Caco-2 (cell line): Measurements from ENCODE around the gene GINS2. TPM values are rescaled to one million over a fixed set of nuclear protein-coding genes. Genes with fewer than 3 reads are reported as not detected.

ENCODE experiments used
- BruUV-seq: library from RNA; stranded (reverse); fragments of 400-500 nt; replicated peaks from 2 replicates; lab custom pipeline; 2021; lab: Mats Ljungman, UMichigan
- CTCF ChIA-PET: fragments of 300-600 bp; sonication (Branson Sonifier 250); formaldehyde crosslinking; loops from one replicate; lab custom pipeline; 2022; ENCODE audit warnings: antibody characterized with exemption; lab: Charles Lee
- POLR2A ChIA-PET: fragments of 300-600 bp; sonication (Branson Sonifier 250); formaldehyde crosslinking; loops from one replicate; lab custom pipeline; 2022; ENCODE audit warnings: antibody characterized with exemption; lab: Charles Lee
- DNase-seq, 2 experiments: peaks; one replicate each; pipeline versions ENCODE4 v3.0.0 to v3.0.0-alpha.2; 2020 to 2022
- H3K27me3 ChIP-seq: replicated peaks from 2 replicates; pipeline ENCODE4 v1.6.0; 2011; ENCODE audit warnings: low read length; ENCODE audit not compliant: control insufficient read depth, insufficient read depth
- H3K36me3 ChIP-seq: 2 replicates; pipeline ENCODE4 v1.5.1; 2011; ENCODE audit warnings: low read length; ENCODE audit not compliant: control insufficient read depth, insufficient read depth
- H3K4me1 ChIP-seq: fragments of 250-450 bp; sonication (Bioruptor Pico); 2 replicates; pipeline ENCODE4 v1.5.1; 2020; ENCODE audit warnings: mild to moderate bottlenecking
- H3K4me3 ChIP-seq: 2 replicates; pipeline ENCODE4 v1.5.1; 2011; ENCODE audit warnings: low read depth, mild to moderate bottlenecking, control low read depth, low read length
- H3K9me3 ChIP-seq: fragments of 250-450 bp; sonication (Bioruptor Pico); 2 replicates; pipeline ENCODE4 v1.5.1; 2020; ENCODE audit warnings: mild to moderate bottlenecking, moderate library complexity
- H3K27ac Mint-ChIP-seq: one replicate; pipeline ENCODE4 v1.8.0; 2022; ENCODE audit warnings: mixed read lengths; ENCODE audit not compliant: unreplicated experiment
- H3K27me3 Mint-ChIP-seq: one replicate; pipeline ENCODE4 v1.8.0; 2022; ENCODE audit warnings: mixed read lengths; ENCODE audit not compliant: insufficient read depth, unreplicated experiment
- H3K36me3 Mint-ChIP-seq: one replicate; pipeline ENCODE4 v1.8.0; 2022; ENCODE audit warnings: mild to moderate bottlenecking, mixed read lengths; ENCODE audit not compliant: insufficient read depth, unreplicated experiment
- H3K4me1 Mint-ChIP-seq: one replicate; pipeline ENCODE4 v1.8.0; 2022; ENCODE audit warnings: low read depth, mixed read lengths; ENCODE audit not compliant: unreplicated experiment
- H3K4me3 Mint-ChIP-seq: one replicate; pipeline ENCODE4 v1.8.0; 2022; ENCODE audit warnings: mild to moderate bottlenecking, moderate library complexity, mixed read lengths; ENCODE audit not compliant: unreplicated experiment
- H3K9me3 Mint-ChIP-seq: one replicate; pipeline ENCODE4 v1.8.0; 2022; ENCODE audit warnings: mixed read lengths; ENCODE audit not compliant: unreplicated experiment
- CTCF ChIP-seq, 2 experiments: fragments of 200-600 bp in 1 of 2; IDR thresholded peaks; 1 replicate in 1 of 2; 2 replicates in 1 of 2; pipeline versions ENCODE4 v1.5.1 to v1.8.0; 2011 to 2022; ENCODE audit warnings: antibody characterized with exemption in 1 of 2, control low read depth in 1 of 2, inconsistent platforms in 1 of 2, low read depth in 1 of 2, low read length in 1 of 2, mild to moderate bottlenecking in 1 of 2, moderate library complexity in 1 of 2; ENCODE audit not compliant: insufficient read depth in 1 of 2, severe bottlenecking in 1 of 2, unreplicated experiment in 1 of 2
- intact Hi-C: fragments of 100-400 bp; cut with micrococcal nuclease; formaldehyde crosslinking; loops from one replicate; pipeline ENCODE4 v1.10.0; 2022; ENCODE audit not compliant: unreplicated experiment
- total RNA-seq: library from RNA; stranded (reverse); gene quantifications from 2 replicates; pipeline ENCODE4 v1.2.3, GENCODE V29; 2022

The GINS2 gene
- total RNA-seq, 1 experiment from 2014 or later: 62.9 TPM

GRCh38 chr16:85715169-85716021 is 26.6 kb upstream of the GINS2 start:
- Mint-ChIP-seq H3K4me1 (no peaks in the 10 kb centered on the region), H3K27me3 (no peaks in the 10 kb centered on the region), H3K36me3 (no peaks in the 10 kb centered on the region), H3K27ac (no peak overlapping the region), H3K9me3 (no peaks in the 10 kb centered on the region), H3K4me3 (no peak overlapping the region)
- no peak for DNase-seq
- intact Hi-C loops: no loop called here
- Histone ChIP-seq H3K36me3 (no peaks in the 10 kb centered on the region), H3K4me1 (no peaks in the 10 kb centered on the region), H3K9me3 (no peaks in the 10 kb centered on the region), H3K27me3 (no peaks in the 10 kb centered on the region), H3K4me3 (no peak overlapping the region)
- CTCF ChIA-PET: interaction anchor here (0.7 to 1.9 kb wide), 3 partner anchors 16 to 40 kb away, joined by 5 to 8 read pairs (median 7); no protein-coding TSS in a partner anchor
- BruUV-seq: no TSS peak
- TF ChIP-seq CTCF (IDR thresholded peaks at IDR 0.05; ENCODE audit: insufficient read depth in 1 of 2, low read depth in 1 of 2, low read length in 1 of 2, severe bottlenecking in 1 of 2, unreplicated experiment in 1 of 2): no peak
- POLR2A ChIA-PET: no interaction called here

GRCh38 chr16:85712801-85713200 is 24.0 kb upstream of the GINS2 start:
- Mint-ChIP-seq H3K27ac (no peak overlapping the region), H3K9me3 (no peaks in the 10 kb centered on the region), H3K4me1 (no peaks in the 10 kb centered on the region), H3K36me3 (no peaks in the 10 kb centered on the region), H3K27me3 (no peaks in the 10 kb centered on the region), H3K4me3 (no peak overlapping the region)
- Histone ChIP-seq H3K9me3 (no peaks in the 10 kb centered on the region), H3K4me3 (no peak overlapping the region), H3K4me1 (no peaks in the 10 kb centered on the region), H3K36me3 (no peaks in the 10 kb centered on the region), H3K27me3 (no peaks in the 10 kb centered on the region)
- no peak for TF ChIP-seq CTCF (IDR thresholded peaks at IDR 0.05; ENCODE audit: insufficient read depth in 1 of 2, low read depth in 1 of 2, low read length in 1 of 2, severe bottlenecking in 1 of 2, unreplicated experiment in 1 of 2)
- DNase-seq: no peak
- ChIA-PET CTCF (no interaction called here), POLR2A (no interaction called here)
- intact Hi-C loops: no loop called here
- no TSS peak for BruUV-seq

GRCh38 chr16:85711982-85712587 is 23.3 kb upstream of the GINS2 start:
- Histone ChIP-seq H3K27me3 (no peaks in the 10 kb centered on the region), H3K36me3 (no peaks in the 10 kb centered on the region), H3K4me3 (no peak overlapping the region), H3K9me3 (no peaks in the 10 kb centered on the region), H3K4me1 (no peaks in the 10 kb centered on the region)
- no peaks in the 10 kb centered on the region for H3K36me3 Mint-ChIP-seq
- no peak for DNase-seq
- no peak for TF ChIP-seq CTCF (IDR thresholded peaks at IDR 0.05; ENCODE audit: insufficient read depth in 1 of 2, low read depth in 1 of 2, low read length in 1 of 2, severe bottlenecking in 1 of 2, unreplicated experiment in 1 of 2)
- intact Hi-C loops: no loop called here
- ChIA-PET CTCF (no interaction called here), POLR2A (no interaction called here)
- BruUV-seq: no TSS peak
- no peaks in the 10 kb centered on the region for H3K9me3 Mint-ChIP-seq
- no peak overlapping the region for H3K27ac Mint-ChIP-seq
- H3K27me3 Mint-ChIP-seq: no peaks in the 10 kb centered on the region
- H3K4me1 Mint-ChIP-seq: no peaks in the 10 kb centered on the region
- no peak overlapping the region for H3K4me3 Mint-ChIP-seq
